Liver (tissue), 9 donors: ENCODE results near the gene ARL4D. TPM values are rescaled to one million over a fixed set of nuclear protein-coding genes. Genes with fewer than 3 reads are reported as not detected.

Source experiments
- DNase-seq: peaks from one replicate; pipeline ENCODE4 v3.0.0-alpha.2; 2017; ENCODE audit warnings: low spot score
- H3K27ac ChIP-seq, 2 donors: one replicate each; pipeline ENCODE4 v1.7.0; 2013; ENCODE audit warnings: inconsistent platforms in 2 of 2, low read length in 2 of 2, control low read depth in 1 of 2, low read depth in 1 of 2, mild to moderate bottlenecking in 1 of 2
- H3K27me3 ChIP-seq, 4 donors: one replicate each; pipeline versions ENCODE4 v1.6.1 to v1.7.0; 2013; ENCODE audit warnings: low read length in 3 of 4, inconsistent platforms in 1 of 4, mild to moderate bottlenecking in 1 of 4, moderate library complexity in 1 of 4; ENCODE audit not compliant: control insufficient read depth in 4 of 4, insufficient read depth in 4 of 4
- H3K36me3 ChIP-seq, 4 donors: one replicate each; pipeline versions ENCODE4 v1.6.1 to v1.7.0; 2013; ENCODE audit warnings: low read length in 3 of 4, mild to moderate bottlenecking in 3 of 4, low read depth in 1 of 4, moderate library complexity in 1 of 4; ENCODE audit not compliant: control insufficient read depth in 4 of 4, insufficient read depth in 3 of 4
- H3K4me1 ChIP-seq, 4 donors: one replicate each; pipeline versions ENCODE4 v1.6.1 to v1.7.0; 2013; ENCODE audit warnings: low read length in 3 of 4, mild to moderate bottlenecking in 3 of 4, moderate library complexity in 1 of 4; ENCODE audit not compliant: control insufficient read depth in 4 of 4, insufficient read depth in 4 of 4
- H3K4me3 ChIP-seq, 3 donors: one replicate each; pipeline versions ENCODE4 v1.6.1 to v1.7.0; 2013; ENCODE audit warnings: low read length in 3 of 3, control low read depth in 1 of 3, low read depth in 1 of 3, mild to moderate bottlenecking in 1 of 3
- H3K9ac ChIP-seq, 2 donors: one replicate each; pipeline ENCODE4 v1.7.0; 2013; ENCODE audit warnings: low read length in 2 of 2, mild to moderate bottlenecking in 2 of 2, moderate library complexity in 2 of 2, control low read depth in 1 of 2, low read depth in 1 of 2
- H3K9me3 ChIP-seq, 4 donors: one replicate each; pipeline versions ENCODE4 v1.6.1 to v1.7.0; 2013; ENCODE audit warnings: low read length in 3 of 4; ENCODE audit not compliant: control insufficient read depth in 4 of 4
- ATF3 ChIP-seq: IDR thresholded peaks from 2 replicates; pipeline ENCODE4 v1.6.1; 2016; ENCODE audit warnings: antibody characterized with exemption
- CTCF ChIP-seq: fragments of 150-350 bp; IDR thresholded peaks from 2 replicates; pipeline ENCODE4 v1.5.1; 2017; ENCODE audit warnings: improper control_type of control experiment, low read depth, low read length; ENCODE audit not compliant: missing input control
- EGR1 ChIP-seq, 2 donors: IDR thresholded peaks; 2 replicates each; pipeline ENCODE4 v1.6.1; 2016 to 2018; ENCODE audit warnings: antibody characterized with exemption in 2 of 2, low read depth in 2 of 2
- FOXA1 ChIP-seq: IDR thresholded peaks from 2 replicates; pipeline ENCODE4 v1.6.1; 2016; ENCODE audit warnings: antibody characterized with exemption
- FOXA2 ChIP-seq: IDR thresholded peaks from 2 replicates; pipeline ENCODE4 v1.6.1; 2016; ENCODE audit warnings: antibody characterized with exemption
- GABPA ChIP-seq, 2 donors: IDR thresholded peaks in 1 of 2; conservative IDR thresholded peaks in 1 of 2; 2 replicates each; pipeline ENCODE4 v1.6.1; 2016; ENCODE audit warnings: antibody characterized with exemption in 2 of 2, mild to moderate bottlenecking in 1 of 2, moderate library complexity in 1 of 2
- HNF4A ChIP-seq, 2 donors: conservative IDR thresholded peaks; 2 replicates each; pipeline ENCODE4 v1.6.1; 2016; ENCODE audit warnings: antibody characterized with exemption in 2 of 2, mild to moderate bottlenecking in 2 of 2
- HNF4G ChIP-seq: IDR thresholded peaks from 2 replicates; pipeline ENCODE4 v1.6.1; 2016; ENCODE audit warnings: antibody characterized with exemption
- JUND ChIP-seq, 2 donors: IDR thresholded peaks; 2 replicates each; pipeline ENCODE4 v1.6.1; 2016; ENCODE audit warnings: antibody characterized with exemption in 2 of 2
- MAX ChIP-seq: IDR thresholded peaks from 2 replicates; pipeline ENCODE4 v1.6.1; 2016; ENCODE audit warnings: antibody characterized with exemption
- NR2F2 ChIP-seq: IDR thresholded peaks from 2 replicates; pipeline ENCODE4 v1.6.1; 2016; ENCODE audit warnings: antibody characterized with exemption
- RAD21 ChIP-seq, 2 donors: IDR thresholded peaks; 2 replicates each; pipeline ENCODE4 v1.6.1; 2016; ENCODE audit warnings: antibody characterized with exemption in 2 of 2, mild to moderate bottlenecking in 2 of 2
- REST ChIP-seq: IDR thresholded peaks from 2 replicates; pipeline ENCODE4 v1.6.1; 2016; ENCODE audit warnings: antibody characterized with exemption, mild to moderate bottlenecking
- SP1 ChIP-seq: IDR thresholded peaks from 2 replicates; pipeline ENCODE4 v1.6.1; 2018; ENCODE audit warnings: antibody characterized with exemption, mild to moderate bottlenecking
- YY1 ChIP-seq: IDR thresholded peaks from 2 replicates; pipeline ENCODE4 v1.6.1; 2016; ENCODE audit warnings: antibody characterized with exemption, mild to moderate bottlenecking
- ZBTB33 ChIP-seq: IDR thresholded peaks from 2 replicates; pipeline ENCODE4 v1.6.1; 2016; ENCODE audit warnings: antibody characterized with exemption
- WGBS: extraction: QIAGEN DNeasy Blood & Tissue Kit; methylation state at CpG from one replicate; pipeline ENCODE4 v1.1.7; 2013; 5-methylcytosine and 5-hydroxymethylcytosine counted together
- polyA plus RNA-seq, 2 donors: library from polyadenylated mRNA; stranded (reverse) in 1 of 2; unstranded in 1 of 2; fragments of 200-250 nt in 1 of 2; fragments of >200 nt in 1 of 2; fragmentation: Nextera tagmentation in 1 of 2; extraction: Ambion mirVana in 1 of 2; gene quantifications; one replicate each; pipeline versions ENCODE4 v1.2.1 to v1.2.3, GENCODE V29; 2013 to 2015
- total RNA-seq, 2 donors: library from RNA; depleted of rRNA; stranded (reverse); fragments of >200 nt; gene quantifications; one replicate each; pipeline ENCODE4 v1.2.3, GENCODE V29; 2014
- donor health status: healthy.
- donor health status: healthy.
- donor health status: healthy.
- donor health status: healthy.
- donor health status: healthy.

The ARL4D gene
- total and polyA plus RNA-seq, 4 donors, result 13.6 to 39.2 (median 17.6) TPM

- Histone ChIP-seq H3K27ac (no peak overlapping the region), H3K4me1 (no peaks in the 10 kb centered on the region), H3K36me3 (no peaks in the 10 kb centered on the region), H3K4me3 (no peak overlapping the region), H3K27me3 (no peaks in the 10 kb centered on the region), H3K9me3 (peaks cover 10 to 33% (median 19%) of the 10 kb centered on the region in 4 donors), H3K9ac (no peak overlapping the region)
- DNase-seq, result no peak
- TF ChIP-seq SP1 (no peak), HNF4G (no peak), YY1 (no peak), ATF3 (no peak), RAD21 (IDR thresholded peaks at IDR 0.05) (no peak), REST (no peak), NR2F2 (no peak), HNF4A (conservative IDR thresholded peaks at IDR 0.05) (no peak), JUND (IDR thresholded peaks at IDR 0.05) (no peak), ZBTB33 (no peak), FOXA1 (no peak)
- WGBS, result 92% methylated on average over 9 of the region's 9 CpGs
Measured at GRCh38 chr17:43350888-43351361, 47.9 kb upstream of the ARL4D start.

- TF ChIP-seq YY1, result no peak
- no peak for TF ChIP-seq RAD21 (IDR thresholded peaks at IDR 0.05)
- no peak for TF ChIP-seq ZBTB33
- TF ChIP-seq JUND (IDR thresholded peaks at IDR 0.05), result no peak
- TF ChIP-seq REST, result no peak
- TF ChIP-seq FOXA1, result no peak
- no peak for TF ChIP-seq HNF4G
- no peak for TF ChIP-seq HNF4A (conservative IDR thresholded peaks at IDR 0.05)
- TF ChIP-seq GABPA (IDR thresholded peaks at IDR 0.05 in 1 of 2, conservative IDR thresholded peaks at IDR 0.05 in 1 of 2), result no peak
- no peak for TF ChIP-seq EGR1 (IDR thresholded peaks at IDR 0.05; ENCODE audit: low read depth in 2 of 2)
- TF ChIP-seq NR2F2, result no peak
- no peak for TF ChIP-seq SP1
- TF ChIP-seq CTCF, result no peak
- no peak for TF ChIP-seq ATF3
- TF ChIP-seq MAX, result no peak
- no peak for TF ChIP-seq FOXA2
- no peak overlapping the region for H3K27ac ChIP-seq
Measured at GRCh38 chr17:43351691-43352090, 47.1 kb upstream of the ARL4D start.

More at GRCh38 chr17:43351691-43352090, 47.1 kb upstream of the ARL4D start:
- Histone ChIP-seq H3K36me3 (no peaks in the 10 kb centered on the region), H3K4me3 (no peak overlapping the region), H3K9me3 (peaks cover 10 to 33% (median 19%) of the 10 kb centered on the region in 4 donors), H3K27me3 (no peaks in the 10 kb centered on the region), H3K4me1 (no peaks in the 10 kb centered on the region), H3K9ac (no peak overlapping the region)
- no peak for DNase-seq
- WGBS, result 83% methylated on average over 8 of the region's 8 CpGs
